Measurements from ENCODE around the gene UBE2N.

The UBE2N gene

GRCh38 chr12:93441617-93442410, at the start of gene UBE2N:
Gene UBE2N, minus strand, starts transcription at chr12:93441947. Its CDS starts 63 bp downstream, at chr12:93441884.
- H3K4me1 Mint-ChIP-seq (ENCODE audit: low read depth), result peaks cover 55% of the 10 kb centered on the region
- H3K27ac Mint-ChIP-seq, result peak within 1 kb of the TSS; percentile 99
- H3K27me3 Mint-ChIP-seq, result no peaks in the 10 kb centered on the region
- peaks cover 9% of the 10 kb centered on the region for H3K36me3 Mint-ChIP-seq (ENCODE audit: low read depth)
- no peaks in the 10 kb centered on the region for H3K9me3 Mint-ChIP-seq
- peak within 1 kb of the TSS; percentile 99 for H3K4me3 Mint-ChIP-seq

GRCh38 chr12:93484315-93484981, 42.7 kb upstream of the UBE2N start:
- Mint-ChIP-seq H3K4me1 (ENCODE audit: low read depth) (no peaks in the 10 kb centered on the region), H3K36me3 (ENCODE audit: low read depth) (peaks cover 35% of the 10 kb centered on the region), H3K9me3 (no peaks in the 10 kb centered on the region), H3K27ac (no peak overlapping the region), H3K27me3 (no peaks in the 10 kb centered on the region), H3K4me3 (no peak overlapping the region)

GRCh38 chr12:93483151-93483807, 41.5 kb upstream of the UBE2N start:
- H3K27ac Mint-ChIP-seq, result no peak overlapping the region
- H3K4me3 Mint-ChIP-seq, result no peak overlapping the region
- no peaks in the 10 kb centered on the region for H3K4me1 Mint-ChIP-seq (ENCODE audit: low read depth)
- H3K27me3 Mint-ChIP-seq, result no peaks in the 10 kb centered on the region
- no peaks in the 10 kb centered on the region for H3K9me3 Mint-ChIP-seq
- H3K36me3 Mint-ChIP-seq (ENCODE audit: low read depth), result peaks cover 31% of the 10 kb centered on the region

GRCh38 chr12:93482721-93483120, 41.0 kb upstream of the UBE2N start:
- Mint-ChIP-seq H3K27ac (no peak overlapping the region), H3K27me3 (no peaks in the 10 kb centered on the region), H3K4me3 (no peak overlapping the region), H3K9me3 (no peaks in the 10 kb centered on the region), H3K4me1 (ENCODE audit: low read depth) (no peaks in the 10 kb centered on the region), H3K36me3 (ENCODE audit: low read depth) (peaks cover 33% of the 10 kb centered on the region)

- no peaks in the 10 kb centered on the region for H3K27me3 Mint-ChIP-seq
- no peak overlapping the region for H3K27ac Mint-ChIP-seq
- H3K36me3 Mint-ChIP-seq (ENCODE audit: low read depth), result peaks cover 40% of the 10 kb centered on the region
- H3K4me3 Mint-ChIP-seq, result no peak overlapping the region
- no peaks in the 10 kb centered on the region for H3K9me3 Mint-ChIP-seq
- H3K4me1 Mint-ChIP-seq (ENCODE audit: low read depth), result no peaks in the 10 kb centered on the region
Observed at GRCh38 chr12:93476555-93476954, 34.8 kb upstream of the UBE2N start.

- H3K9me3 Mint-ChIP-seq, result no peaks in the 10 kb centered on the region
- no peaks in the 10 kb centered on the region for H3K27me3 Mint-ChIP-seq
- peaks cover 34% of the 10 kb centered on the region for H3K4me1 Mint-ChIP-seq (ENCODE audit: low read depth)
- peak overlapping the region; percentile 35 for H3K4me3 Mint-ChIP-seq
- H3K27ac Mint-ChIP-seq, result no peak overlapping the region
- H3K36me3 Mint-ChIP-seq (ENCODE audit: low read depth), result peaks cover 36% of the 10 kb centered on the region
Observed at GRCh38 chr12:93469386-93469785, 27.6 kb upstream of the UBE2N start.

- Mint-ChIP-seq H3K36me3 (ENCODE audit: low read depth) (peaks cover 31% of the 10 kb centered on the region), H3K4me3 (peak overlapping the region; percentile 95), H3K27me3 (no peaks in the 10 kb centered on the region), H3K4me1 (ENCODE audit: low read depth) (peaks cover 34% of the 10 kb centered on the region), H3K9me3 (no peaks in the 10 kb centered on the region), H3K27ac (peak overlapping the region; percentile 88)
Observed at GRCh38 chr12:93468008-93468371, 26.2 kb upstream of the UBE2N start.

- peaks cover 34% of the 10 kb centered on the region for H3K4me1 Mint-ChIP-seq (ENCODE audit: low read depth)
- peak within 1 kb of the TSS; percentile 95 for H3K4me3 Mint-ChIP-seq
- no peaks in the 10 kb centered on the region for H3K9me3 Mint-ChIP-seq
- peaks cover 31% of the 10 kb centered on the region for H3K36me3 Mint-ChIP-seq (ENCODE audit: low read depth)
- no peaks in the 10 kb centered on the region for H3K27me3 Mint-ChIP-seq
- H3K27ac Mint-ChIP-seq, result peak within 1 kb of the TSS; percentile 88
Observed at GRCh38 chr12:93467351-93468007, 25.7 kb upstream of the UBE2N start, which contains the start of gene MRPL42. Gene MRPL42, plus strand, starts transcription at chr12:93467514. Its CDS starts 1,772 bp downstream, at chr12:93469286.

- peaks cover 31% of the 10 kb centered on the region for H3K36me3 Mint-ChIP-seq (ENCODE audit: low read depth)
- peaks cover 34% of the 10 kb centered on the region for H3K4me1 Mint-ChIP-seq (ENCODE audit: low read depth)
- peak overlapping the region; percentile 88 for H3K27ac Mint-ChIP-seq
- no peaks in the 10 kb centered on the region for H3K9me3 Mint-ChIP-seq
- H3K27me3 Mint-ChIP-seq, result no peaks in the 10 kb centered on the region
- peak overlapping the region; percentile 95 for H3K4me3 Mint-ChIP-seq
Observed at GRCh38 chr12:93466625-93467350, 25.0 kb upstream of the UBE2N start.

- H3K27ac Mint-ChIP-seq, result no peak overlapping the region
- H3K9me3 Mint-ChIP-seq, result no peaks in the 10 kb centered on the region
- H3K27me3 Mint-ChIP-seq, result no peaks in the 10 kb centered on the region
- H3K36me3 Mint-ChIP-seq (ENCODE audit: low read depth), result peaks cover 26% of the 10 kb centered on the region
- H3K4me3 Mint-ChIP-seq, result no peak overlapping the region
- peaks cover 33% of the 10 kb centered on the region for H3K4me1 Mint-ChIP-seq (ENCODE audit: low read depth)
Observed at GRCh38 chr12:93465841-93466240, 24.1 kb upstream of the UBE2N start.

- Mint-ChIP-seq H3K9me3 (no peaks in the 10 kb centered on the region), H3K4me3 (no peak overlapping the region), H3K27me3 (no peaks in the 10 kb centered on the region), H3K4me1 (ENCODE audit: low read depth) (no peaks in the 10 kb centered on the region), H3K27ac (no peak overlapping the region), H3K36me3 (ENCODE audit: low read depth) (no peaks in the 10 kb centered on the region)
Observed at GRCh38 chr12:93461503-93461902, 19.8 kb upstream of the UBE2N start.

- H3K4me3 Mint-ChIP-seq, result no peak overlapping the region
- H3K4me1 Mint-ChIP-seq (ENCODE audit: low read depth), result no peaks in the 10 kb centered on the region
- H3K27me3 Mint-ChIP-seq, result no peaks in the 10 kb centered on the region
- H3K9me3 Mint-ChIP-seq, result no peaks in the 10 kb centered on the region
- H3K27ac Mint-ChIP-seq, result no peak overlapping the region
- no peaks in the 10 kb centered on the region for H3K36me3 Mint-ChIP-seq (ENCODE audit: low read depth)
Observed at GRCh38 chr12:93460902-93461301, 19.2 kb upstream of the UBE2N start.

- no peaks in the 10 kb centered on the region for H3K36me3 Mint-ChIP-seq (ENCODE audit: low read depth)
- no peak overlapping the region for H3K4me3 Mint-ChIP-seq
- H3K9me3 Mint-ChIP-seq, result no peaks in the 10 kb centered on the region
- H3K27me3 Mint-ChIP-seq, result no peaks in the 10 kb centered on the region
- no peak overlapping the region for H3K27ac Mint-ChIP-seq
- H3K4me1 Mint-ChIP-seq (ENCODE audit: low read depth), result no peaks in the 10 kb centered on the region
Observed at GRCh38 chr12:93460003-93460402, 18.3 kb upstream of the UBE2N start.

GRCh38 chr12:93459097-93459496, 17.4 kb upstream of the UBE2N start:
- H3K9me3 Mint-ChIP-seq, result no peaks in the 10 kb centered on the region

More at GRCh38 chr12:93459097-93459496, 17.4 kb upstream of the UBE2N start:
- Mint-ChIP-seq H3K27me3 (no peaks in the 10 kb centered on the region), H3K36me3 (ENCODE audit: low read depth) (no peaks in the 10 kb centered on the region), H3K4me1 (ENCODE audit: low read depth) (no peaks in the 10 kb centered on the region), H3K27ac (no peak overlapping the region), H3K4me3 (no peak overlapping the region)

All from stimulated activated naive CD8-positive, alpha-beta T cell treated with anti-CD3 and anti-CD28 coated beads, Interleukin-15, Interleukin-2, amounts not matched to agents 100 ng/mL and 50 ng/mL, for 24 hours (primary cell).